ENCODE measurements around the gene TMA7B.

DNA sequence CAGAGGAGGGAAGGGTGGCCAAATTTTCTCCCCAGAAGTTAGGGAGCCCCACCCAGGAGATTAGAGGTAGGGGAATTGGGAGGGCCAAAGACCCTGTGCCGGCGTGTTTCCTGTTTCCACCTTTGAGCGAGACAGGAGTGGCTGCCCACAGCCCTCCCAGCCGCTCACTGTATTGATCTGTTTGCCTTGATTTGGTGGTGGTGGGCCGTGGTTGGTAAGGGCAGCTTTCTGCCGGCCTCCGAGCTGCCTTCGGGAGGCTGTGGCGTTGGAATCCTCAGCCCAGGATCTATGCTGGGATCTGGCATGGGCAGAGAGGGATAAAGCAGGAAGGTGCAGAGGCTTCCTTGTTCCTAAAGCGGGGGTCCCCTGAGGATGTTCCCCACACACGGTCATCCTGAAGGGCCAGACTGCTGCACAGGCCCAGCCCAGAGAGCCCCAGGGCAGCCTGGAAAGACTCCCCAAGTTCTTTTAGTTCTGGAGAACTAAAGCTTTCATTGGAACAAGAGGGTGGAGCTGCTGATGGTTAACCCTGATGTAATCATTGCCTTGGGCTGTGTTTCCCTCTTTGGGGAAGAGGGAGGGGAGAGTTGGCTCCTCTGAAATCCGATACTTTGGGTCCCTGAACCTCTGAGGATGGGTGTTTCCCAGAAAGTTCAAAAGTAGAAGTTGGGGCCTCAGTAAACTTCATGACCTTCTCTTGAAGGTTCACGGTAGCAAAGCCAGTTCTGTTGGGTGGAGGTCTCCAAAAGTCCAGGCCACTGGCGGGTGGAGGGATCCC, 41.8 kb downstream of the TMA7B start:
- TF ChIP-seq EZH2 (IDR thresholded peaks at IDR 0.05) (no peak), CTCF (IDR thresholded peaks at IDR 0.05) (no peak), EZH2phosphoT487 (IDR thresholded peaks at IDR 0.05) (no peak)
